SIG-M5 (cell line): Measurements from ENCODE around the gene LARP6.
"Not testable (repeated sequence)": the region's sequence is repeated elsewhere in the genome, so short reads cannot be mapped to it uniquely, and the experiment has no call there.

ENCODE experiments used
- DNase-seq: peaks from one replicate; lab custom pipeline; 2025; lab: John Stamatoyannopoulos, UW

LARP6 gene

GRCh38 chr15:70858614-70859321 is 4.8 kb upstream of the LARP6 start:
- not testable (repeated sequence) for DNase-seq

DNA sequence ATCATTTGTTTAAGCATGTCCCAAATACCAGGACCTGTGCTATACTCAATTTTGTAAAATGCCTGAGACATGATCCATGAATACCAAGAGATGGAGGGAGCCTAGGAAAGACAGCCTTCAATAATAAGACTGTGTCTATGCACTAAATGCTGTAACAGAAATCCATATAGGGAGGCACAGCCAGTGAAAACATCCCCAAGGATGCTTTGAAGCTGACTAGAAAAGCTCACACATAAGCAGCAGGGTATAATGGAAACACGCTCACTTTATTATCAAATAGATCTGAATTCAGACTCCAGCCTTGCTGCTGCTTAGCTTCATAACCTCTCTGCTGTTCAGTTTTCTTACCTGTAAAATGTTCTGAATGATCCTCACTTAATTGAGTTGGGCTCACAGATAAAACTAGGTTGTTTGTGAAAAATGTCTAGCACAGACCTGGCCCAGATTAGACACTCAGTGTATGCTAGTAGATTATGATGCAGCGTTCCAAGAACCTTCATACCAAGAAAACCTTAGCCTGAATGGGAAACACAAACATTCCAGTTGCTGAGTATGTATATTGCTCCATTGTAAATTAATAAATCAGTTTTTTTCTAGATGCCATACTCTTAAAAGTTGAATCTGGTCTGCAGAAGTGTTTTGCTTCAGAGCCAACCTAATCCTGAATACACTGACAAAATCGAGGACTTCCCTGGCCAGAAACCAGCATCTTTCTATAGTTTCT is 3.8 kb upstream of the LARP6 start:
- no peak for DNase-seq

GRCh38 chr15:70856884-70857561 is 3.1 kb upstream of the LARP6 start:
- DNase-seq, result no peak

DNA sequence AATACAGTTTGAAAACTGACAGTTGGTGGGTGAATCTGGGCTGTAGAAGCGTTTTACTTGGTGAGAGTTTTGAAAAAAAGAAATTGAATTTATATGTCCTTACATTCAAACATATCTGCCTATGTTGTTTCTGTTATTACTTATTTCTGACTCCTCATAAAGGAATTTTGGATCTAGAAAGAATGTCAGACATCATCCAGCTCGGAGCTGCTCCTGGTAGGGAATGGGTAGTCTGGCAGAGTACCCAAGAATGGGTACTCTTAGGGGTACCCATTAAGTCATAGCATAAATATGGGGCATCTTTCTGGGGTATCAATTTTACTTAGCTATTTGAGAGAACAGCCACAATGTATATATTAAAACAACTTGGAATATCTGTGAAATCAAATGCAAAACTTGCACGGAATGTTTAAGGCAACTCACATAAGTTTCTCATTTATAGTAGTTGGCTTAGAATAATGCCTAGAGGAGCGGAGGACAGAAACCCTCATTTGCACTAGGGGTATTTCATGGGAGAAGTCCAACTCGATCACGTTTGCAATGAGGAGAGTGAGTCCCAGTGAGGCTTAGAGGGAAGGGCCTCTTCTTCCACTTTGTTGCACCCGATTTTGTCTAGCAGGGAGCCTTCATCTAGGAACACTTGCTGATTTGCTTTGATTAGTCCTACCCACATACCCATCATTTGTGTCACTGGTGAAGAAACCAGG is 2.4 kb upstream of the LARP6 start:
- DNase-seq, result no peak

DNA sequence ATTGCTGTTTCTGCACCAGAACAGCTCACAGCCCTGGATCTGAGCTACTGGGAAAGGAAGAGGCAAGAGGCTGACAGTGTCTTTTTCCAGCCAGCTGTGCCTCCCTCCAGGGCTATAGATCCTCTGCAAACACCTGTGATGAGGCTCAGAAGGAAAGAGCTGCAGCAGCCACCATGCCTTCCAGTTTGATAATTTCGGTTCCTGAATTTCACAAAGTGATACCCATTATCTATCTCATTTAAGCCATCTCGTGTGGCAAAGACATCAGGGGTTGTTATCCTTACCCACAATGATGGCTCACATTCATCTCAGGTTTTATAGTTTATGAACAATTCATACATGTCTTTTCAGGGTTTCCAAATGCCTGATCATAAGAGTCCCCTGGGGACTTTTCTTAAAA is 1.8 kb upstream of the LARP6 start:
- DNase-seq, result no peak

GRCh38 chr15:70854666-70854976 is 664 bp upstream of the LARP6 start:
- DNase-seq, result no peak

GRCh38 chr15:70853318-70853972 is 512 bp downstream of the LARP6 start:
- no peak for DNase-seq

DNA sequence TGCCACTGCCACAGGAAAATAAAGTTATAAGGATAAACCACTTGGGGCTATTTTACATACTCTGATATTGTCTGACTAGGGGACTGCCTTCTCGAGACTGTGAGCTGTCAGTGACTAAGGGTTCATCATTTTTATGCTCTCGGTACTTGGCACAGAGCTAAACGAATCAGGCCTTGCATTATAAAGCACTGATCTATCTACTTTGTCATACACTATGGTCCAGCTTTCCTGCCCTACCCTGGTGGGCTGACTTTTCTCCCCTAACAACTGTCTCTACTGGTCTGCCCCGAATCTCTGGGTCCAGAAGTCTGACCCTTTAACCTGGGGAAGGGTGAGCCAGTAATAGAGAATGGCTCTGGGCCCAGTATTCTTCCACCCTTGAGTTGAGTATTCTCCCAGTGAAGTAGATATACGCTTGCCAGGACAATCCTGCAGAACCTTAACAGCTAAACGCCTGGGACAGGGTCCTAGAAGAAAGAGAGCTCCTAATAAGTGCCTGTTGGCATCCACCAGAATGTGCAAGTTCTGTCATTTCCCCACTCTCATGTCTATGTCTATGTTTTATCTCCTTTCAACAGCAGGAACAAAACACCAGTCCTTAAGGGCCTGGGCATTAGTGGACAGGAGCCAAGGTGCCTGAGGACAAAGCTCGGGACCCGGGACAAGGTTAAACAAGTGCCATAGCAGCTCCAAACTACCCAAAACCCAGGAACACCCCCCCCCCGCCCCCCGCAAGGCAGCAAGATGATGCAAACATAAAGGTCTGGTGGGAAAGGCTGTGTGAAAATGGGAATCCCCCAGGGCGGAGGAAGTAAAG is 1.2 kb downstream of the LARP6 start:
- DNase-seq, result no peak

DNA sequence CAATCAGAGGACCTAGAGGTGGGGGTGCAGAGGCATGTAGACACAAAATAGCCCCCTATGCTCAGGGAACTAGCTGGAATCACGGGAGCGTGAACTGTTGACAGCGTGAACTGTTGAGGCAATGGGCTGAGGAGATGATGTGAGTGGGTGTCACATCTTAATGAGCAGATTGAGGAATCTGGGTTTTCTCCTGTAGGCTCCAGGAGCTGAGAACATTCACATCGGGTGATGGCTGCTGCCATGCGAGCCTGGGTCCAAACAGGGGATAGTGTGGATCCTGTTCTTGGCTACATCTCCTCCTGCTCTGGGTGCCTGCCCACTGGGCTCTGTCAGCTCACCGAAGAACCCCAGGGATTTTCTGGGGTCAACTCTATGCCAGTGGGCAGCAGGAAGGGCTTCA is 2.1 kb downstream of the LARP6 start:
- no peak for DNase-seq

DNA sequence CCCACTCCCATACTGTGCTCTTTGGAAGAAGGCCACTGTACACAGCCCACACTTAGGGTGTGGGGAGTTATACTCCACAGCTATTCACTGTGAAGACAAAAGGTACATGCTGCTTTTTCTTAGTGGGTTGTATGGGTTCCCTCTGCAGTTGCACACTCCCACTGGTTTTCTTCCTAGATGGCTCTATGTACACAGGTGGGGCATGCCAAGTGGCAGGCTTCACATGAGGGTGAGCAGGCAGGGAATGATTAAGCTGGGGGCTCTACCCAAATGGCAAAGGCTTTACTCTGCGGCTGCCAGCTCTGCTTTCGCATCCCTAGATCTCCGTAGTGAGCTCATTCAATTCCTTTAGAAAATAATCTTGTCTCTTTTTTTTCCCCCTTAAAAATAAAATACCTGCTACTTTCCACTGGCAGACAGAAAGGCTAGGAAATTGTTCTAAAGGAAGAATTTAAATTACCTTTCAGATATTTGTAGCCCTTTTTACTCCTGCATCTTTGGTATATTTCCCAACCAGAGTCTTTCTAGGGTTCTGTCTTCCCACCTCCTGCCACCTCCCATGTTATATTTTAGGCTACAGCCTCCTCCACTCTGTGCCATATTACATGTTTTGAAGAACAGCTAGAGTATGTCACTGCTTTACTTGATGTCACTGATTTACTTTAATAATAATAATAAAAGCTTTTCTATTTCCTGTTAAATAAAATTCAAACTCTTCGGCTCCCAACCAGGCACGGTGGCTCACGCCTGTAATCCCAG is 8.2 kb downstream of the LARP6 start:
- DNase-seq, result no peak

GRCh38 chr15:70837476-70837875 is 16.5 kb downstream of the LARP6 start:
- no peak for DNase-seq

DNA sequence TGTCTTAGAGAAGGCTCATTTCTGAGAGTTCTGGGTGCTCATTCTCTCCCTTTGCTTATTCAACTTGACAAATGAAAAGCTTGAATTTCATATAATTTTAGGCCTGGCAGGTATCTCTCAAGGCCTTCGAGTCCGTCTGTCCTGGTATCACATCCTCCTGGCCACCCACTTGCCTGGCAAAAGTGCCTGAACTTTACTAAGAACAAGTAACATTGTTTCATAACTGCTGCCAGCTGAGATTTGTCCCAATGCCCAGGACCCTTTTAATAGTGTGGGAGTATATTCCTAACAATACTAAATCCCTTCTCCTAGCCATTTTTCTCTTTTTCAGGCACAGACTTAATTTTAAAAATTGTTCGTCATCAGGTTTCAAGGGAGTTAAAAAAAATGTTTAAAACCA is 18.1 kb downstream of the LARP6 start:
- no peak for DNase-seq

DNA sequence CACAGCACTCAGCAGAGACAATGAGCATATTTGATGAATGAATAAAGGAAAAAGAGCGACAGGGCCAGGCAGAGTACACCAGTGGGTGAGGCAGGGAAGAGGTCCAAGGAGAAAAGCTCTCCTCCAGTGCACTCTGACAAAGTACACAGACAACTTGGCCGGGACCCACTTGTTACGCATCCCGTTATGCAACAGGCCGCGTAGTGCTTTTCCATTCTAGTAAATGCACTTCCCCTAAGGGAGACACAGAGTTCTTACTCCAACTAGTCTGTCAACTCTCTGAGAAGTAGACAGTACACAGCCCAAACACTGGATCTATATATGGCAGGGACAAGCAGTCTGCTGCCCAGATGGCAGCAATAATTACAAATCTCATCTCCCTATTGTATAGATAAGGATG is 18.5 kb downstream of the LARP6 start:
- no peak for DNase-seq

GRCh38 chr15:70834999-70835398 is 19.0 kb downstream of the LARP6 start:
- no peak for DNase-seq

DNA sequence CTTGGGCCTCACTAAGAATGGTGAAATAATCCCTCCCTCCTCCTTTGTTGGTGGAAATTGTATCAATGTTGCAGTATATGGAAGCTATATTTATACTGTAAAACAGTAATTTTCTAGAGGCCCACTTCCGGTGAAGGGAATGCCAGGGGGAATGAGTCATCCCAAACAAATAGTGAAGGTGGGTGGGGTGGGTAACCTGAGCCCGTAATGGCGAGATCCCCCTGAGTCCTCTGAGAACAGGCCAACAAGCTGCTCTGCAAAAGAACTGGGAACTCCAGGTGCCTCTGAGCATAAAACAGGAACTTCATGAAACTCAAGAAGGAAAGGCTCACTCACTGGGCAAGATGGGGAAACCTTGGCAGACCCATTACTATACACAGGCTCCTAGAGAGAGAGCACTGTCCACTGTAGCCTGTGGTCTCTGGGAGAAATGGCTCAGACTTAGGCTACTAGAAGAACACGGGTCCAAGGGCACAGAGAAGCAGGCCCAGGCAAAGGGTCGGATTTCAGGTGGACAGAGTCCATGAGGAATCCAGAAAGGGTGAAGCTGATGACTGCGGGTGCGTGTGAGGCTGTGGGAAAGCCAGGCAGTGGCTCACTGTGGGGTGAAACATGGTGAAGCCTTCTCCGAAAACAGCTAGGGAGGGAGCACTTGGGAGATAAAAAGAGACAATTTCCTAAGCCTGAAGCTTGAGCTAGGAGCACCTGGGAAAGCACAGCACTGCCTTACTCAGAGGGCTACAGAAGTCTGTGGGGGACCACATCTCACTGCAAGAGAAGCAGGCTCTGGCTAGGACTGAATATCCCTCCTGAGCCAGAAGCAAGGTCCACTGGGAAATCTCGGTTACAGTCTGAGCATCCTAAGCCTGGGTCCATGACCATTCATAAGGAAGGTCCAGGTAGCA is 19.8 kb downstream of the LARP6 start:
- no peak for DNase-seq

- DNase-seq, result no peak
Measured at GRCh38 chr15:70833422-70833821, 20.5 kb downstream of the LARP6 start.

DNA sequence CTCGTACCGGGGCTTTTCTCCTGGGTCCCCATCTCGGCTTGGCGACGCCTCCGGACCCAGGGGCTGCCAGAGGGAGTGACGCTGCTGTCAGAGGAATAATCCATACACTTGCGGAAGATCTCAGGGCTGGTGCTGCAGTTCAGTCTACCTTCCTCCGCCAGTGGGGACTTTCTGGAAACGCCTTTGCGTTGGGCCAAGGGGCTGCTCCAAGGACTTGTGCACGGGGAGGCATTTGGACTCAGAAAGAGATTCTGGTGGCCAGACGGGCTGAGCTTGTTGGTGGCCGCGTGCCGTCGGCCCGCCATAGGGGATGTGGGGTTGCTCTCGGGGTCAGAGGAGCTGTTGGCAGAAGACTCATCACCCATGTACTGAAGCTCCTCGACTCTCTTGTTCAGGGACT is 21.8 kb downstream of the LARP6 start:
- DNase-seq, result no peak

GRCh38 chr15:70831094-70831911 is 22.7 kb downstream of the LARP6 start:
- no peak for DNase-seq

- DNase-seq, result no peak
Measured at GRCh38 chr15:70830615-70831014, 23.3 kb downstream of the LARP6 start.
